Loucy (cell line): ENCODE data around the gene TRABD2B.

Experiments used
- CTCF ChIP-seq: fragments of 200-600 bp; sonication (generic); conservative IDR thresholded peaks from 2 replicates; pipeline ENCODE4 v1.5.1; 2014; ENCODE audit warnings: mild to moderate bottlenecking, antibody characterized with exemption, low read length
- EZH2phosphoT487 ChIP-seq: fragments of 200-600 bp; IDR thresholded peaks from 2 replicates; pipeline ENCODE4 v1.6.1; 2018; ENCODE audit warnings: antibody characterized with exemption, mild to moderate bottlenecking, moderate library complexity, borderline replicate concordance

- TF ChIP-seq CTCF (no peak), EZH2phosphoT487 (no peak)
Observed at GRCh38 chr1:47890779-47891178, 106.4 kb downstream of the TRABD2B start.
